ENCODE data around the gene RNF187.
A peak's percentile ranks its signal among the peaks of the same experiment; 100 is the strongest.
"Not testable (repeated sequence)": the region's sequence is repeated elsewhere in the genome, so short reads cannot be mapped to it uniquely, and the experiment has no call there.

Gene RNF187

DNA sequence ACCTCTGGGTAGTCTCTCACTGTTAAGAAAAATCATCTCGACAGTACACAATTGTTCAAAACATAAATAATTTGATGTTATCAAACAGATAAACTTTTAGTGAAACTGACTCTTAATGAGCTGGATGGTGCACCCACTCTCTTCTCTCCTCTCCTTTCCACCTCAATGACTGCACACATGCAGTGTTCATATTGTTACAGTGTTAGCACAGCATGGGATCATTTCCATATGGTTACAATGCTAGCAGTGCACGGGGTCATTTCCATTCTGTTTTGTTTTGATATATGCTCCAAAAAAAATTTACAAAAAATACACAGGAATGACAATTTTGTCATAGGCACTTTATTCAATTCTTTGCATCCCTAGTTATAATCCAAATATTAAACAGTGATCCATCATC lies 26.4 kb upstream of the RNF187 start:
- DNase-seq: no peak

DNA sequence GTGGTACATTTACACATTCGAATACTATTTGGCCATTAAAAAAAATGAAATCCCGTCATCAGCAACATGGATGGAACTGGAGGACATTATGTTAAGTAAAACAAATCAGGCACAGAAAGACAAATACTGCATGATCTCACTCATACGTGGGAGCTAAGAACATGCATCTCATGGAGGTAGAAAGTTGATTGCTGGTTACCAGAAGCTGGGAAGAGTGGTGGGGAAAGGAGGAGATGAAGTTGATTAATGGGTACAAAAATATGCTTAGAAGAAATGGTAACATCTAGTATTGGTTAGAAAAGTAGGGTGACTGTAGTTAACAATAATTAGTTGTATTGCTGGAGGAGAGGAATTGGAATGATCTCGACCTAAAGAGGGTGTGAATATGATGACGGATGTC lies 24.6 kb upstream of the RNF187 start:
- DNase-seq: no peak

DNA sequence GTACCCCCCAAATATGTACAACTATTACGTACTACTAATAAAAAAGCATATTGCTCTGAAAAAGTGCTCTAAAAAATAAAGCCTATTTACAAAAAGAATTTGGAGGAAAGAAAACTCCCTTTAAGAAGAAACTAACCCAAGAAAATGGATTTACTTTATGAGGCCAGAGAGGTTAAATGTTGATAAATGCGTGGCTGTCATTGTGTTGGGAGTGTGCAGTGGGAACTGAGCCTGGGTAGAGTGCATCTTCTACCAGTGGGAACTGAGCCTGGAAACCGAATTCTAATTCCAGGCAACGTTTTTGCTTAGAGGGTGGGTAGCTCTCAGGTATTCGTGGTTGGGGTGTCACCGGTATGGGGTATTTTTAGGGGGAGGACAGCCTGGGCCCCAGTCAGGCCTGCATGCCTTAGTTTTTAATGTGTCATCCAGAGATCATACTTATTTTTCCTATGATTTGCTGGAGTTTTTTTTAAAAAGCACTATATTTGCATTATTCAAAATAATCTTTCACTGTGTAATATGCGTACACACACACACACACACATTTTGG lies 24.1 kb upstream of the RNF187 start:
- no peak for DNase-seq

DNA sequence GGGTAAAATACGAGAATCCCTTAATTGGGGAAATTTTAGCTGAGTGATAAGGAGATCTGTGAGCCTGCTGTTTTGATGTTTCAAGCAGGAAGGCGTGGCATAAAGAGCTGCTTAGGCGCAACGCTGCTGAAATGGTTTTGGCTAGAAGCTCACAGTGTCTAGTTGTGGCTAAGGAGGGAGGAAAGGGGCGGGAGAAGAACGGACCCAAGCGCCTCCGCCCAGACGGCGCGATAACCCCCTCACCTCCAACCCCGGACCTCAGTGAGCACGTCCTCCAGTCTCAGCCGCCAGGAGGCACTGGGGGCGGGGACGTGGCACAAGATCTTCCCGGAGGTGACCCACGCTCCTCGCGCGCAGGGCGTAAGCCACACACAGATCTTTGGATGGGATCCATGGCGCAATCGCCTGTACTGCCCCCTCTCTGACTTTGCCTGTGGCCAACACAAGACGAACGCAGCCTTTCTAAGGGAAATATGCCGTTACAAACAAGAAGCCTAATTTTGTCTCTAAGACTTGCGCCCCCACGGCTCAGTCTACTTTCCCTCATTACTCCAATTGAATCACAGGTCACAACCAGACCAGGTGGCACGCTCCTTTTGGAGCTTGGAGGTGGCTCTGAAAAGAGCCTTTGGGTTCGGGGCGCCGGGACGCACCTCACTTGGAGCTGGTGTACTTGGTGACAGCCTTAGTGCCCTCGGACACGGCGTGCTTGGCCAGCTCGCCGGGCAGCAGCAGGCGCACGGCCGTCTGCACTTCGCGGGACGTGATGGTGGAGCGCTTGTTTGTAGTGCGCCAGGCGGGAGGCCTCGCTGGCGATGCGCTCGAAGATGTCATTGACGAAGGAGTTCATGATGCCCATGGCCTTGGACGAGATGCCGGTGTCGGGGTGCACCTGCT lies 23.4 kb upstream of the RNF187 start:
- DNase-seq: no peak

DNA sequence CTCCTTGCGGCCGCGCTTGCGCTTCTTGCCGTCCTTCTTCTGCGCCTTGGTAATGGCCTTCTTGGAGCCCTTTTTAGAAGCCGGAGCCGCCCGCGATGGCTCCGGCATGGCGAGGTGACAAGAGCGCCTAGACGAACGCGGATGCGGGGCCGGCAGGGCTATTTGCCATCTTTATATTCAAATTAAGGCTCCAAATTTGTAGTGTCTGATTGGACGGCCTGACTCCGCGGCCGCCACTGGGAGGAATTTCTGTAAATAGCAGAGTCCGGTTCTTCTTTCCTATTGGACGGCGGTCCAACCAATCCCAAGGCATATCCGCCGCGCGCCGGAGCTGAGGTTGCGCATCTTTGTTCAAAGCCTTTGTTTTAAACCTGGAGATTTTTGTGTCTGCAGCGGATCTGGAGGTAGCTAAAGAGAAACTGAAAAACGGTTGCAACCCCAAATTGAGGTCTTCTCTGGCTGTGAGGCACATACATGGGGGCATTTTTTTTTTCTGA lies 22.6 kb upstream of the RNF187 start:
- DNase-seq: no peak

DNA sequence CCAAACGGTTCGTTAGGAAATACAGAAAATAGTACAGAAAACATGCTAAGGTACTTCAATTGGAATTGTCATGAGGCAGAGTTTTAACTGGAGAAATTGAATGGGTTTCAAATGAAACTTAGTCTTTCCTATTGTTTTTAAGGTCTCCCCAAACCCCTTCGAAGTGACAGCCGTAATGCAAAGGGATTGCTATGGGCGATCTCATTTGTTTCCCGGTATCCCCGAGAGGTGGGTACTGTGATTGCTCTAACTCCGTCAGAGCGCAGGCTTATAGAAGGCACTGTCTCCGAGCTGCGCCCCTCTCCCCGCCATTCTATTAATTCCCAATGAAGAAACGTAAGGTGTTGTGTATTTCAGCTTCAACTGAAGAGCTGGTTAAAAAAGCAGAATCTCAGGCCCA lies 22.0 kb upstream of the RNF187 start:
- DNase-seq: no peak

DNA sequence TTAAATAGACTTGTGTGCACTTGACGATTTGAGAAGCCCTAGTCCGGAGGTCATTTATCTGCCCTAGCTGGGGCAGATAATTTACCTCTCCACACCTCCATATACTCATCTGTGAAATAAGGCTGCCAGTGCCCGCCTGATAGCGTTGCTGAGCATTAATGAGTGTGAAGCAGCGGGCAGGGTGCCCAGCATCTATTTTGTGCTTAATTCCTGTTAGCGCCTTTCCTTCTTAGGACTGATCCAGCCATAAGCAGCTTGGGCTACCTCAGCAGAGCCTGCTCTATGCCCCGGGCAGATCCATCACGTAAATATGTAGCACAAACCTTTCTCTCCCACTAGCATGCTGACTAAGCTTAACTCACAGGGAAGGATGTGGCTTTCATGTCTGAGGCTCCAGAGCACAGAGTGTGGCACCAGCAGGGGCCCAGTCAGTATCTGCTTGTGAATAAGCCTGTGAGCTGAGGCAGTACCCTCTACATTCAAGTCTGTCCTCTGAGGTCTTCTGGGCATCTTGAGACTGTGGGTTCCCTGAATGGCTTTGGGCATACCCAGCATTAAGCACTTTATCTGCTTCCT lies 21.5 kb upstream of the RNF187 start:
- DNase-seq: no peak

DNA sequence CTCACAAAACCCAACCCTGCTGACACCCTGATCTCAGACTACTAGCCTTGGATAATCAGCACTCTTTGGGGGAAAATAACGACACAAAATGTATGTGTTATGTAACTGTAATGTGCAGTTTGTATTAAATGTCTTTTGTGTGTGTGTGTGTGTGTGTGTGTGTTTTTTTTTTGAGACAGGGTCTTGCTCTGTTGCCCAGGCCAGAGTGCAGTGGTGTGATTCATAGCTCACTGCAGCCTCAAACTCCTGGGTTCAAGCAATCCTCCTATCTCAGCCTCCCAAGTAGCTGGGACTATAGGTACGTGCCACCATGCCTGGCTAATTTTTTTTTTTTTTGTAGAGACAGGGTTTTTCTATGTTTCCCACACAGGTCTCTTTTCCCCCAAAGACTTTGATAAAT lies 19.0 kb upstream of the RNF187 start:
- DNase-seq: not testable (repeated sequence)

DNA sequence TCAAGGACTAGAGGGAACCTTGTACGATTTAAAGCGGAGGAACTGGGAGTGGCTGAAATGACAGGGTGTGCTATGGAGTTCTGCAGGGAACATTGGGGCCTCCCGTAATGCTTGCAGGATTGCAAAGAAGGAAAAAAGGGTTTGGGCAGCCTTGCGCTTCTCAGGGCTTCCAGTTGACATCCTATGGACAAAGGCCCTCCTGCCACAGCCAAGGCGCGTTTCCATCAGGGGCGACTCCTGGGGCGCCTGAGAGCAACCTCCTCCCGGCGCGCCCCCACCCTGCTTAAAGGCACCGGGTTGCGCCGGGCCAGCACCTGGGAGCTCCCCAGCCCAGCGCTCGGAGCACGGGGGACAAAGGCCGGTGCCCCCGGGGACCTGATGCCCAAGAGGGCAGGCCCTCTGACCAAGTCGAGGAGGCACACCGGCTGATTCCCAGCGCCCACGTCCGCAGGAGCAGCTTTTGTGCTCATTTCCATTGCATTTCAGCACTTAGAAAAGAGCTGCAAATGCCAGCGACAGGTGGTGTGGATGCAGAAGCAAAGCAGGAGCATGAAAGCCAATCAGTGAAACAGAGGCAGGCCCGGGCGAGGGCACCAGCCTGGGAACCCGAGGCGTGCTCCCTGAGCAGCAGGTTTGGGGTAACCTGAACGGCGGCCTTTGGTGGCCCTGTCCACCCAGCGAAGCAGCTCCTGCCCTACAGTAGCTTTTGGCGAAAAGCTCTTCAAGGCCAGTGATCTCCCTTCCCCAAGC lies 17.6 kb upstream of the RNF187 start:
- no peak for DNase-seq

DNA sequence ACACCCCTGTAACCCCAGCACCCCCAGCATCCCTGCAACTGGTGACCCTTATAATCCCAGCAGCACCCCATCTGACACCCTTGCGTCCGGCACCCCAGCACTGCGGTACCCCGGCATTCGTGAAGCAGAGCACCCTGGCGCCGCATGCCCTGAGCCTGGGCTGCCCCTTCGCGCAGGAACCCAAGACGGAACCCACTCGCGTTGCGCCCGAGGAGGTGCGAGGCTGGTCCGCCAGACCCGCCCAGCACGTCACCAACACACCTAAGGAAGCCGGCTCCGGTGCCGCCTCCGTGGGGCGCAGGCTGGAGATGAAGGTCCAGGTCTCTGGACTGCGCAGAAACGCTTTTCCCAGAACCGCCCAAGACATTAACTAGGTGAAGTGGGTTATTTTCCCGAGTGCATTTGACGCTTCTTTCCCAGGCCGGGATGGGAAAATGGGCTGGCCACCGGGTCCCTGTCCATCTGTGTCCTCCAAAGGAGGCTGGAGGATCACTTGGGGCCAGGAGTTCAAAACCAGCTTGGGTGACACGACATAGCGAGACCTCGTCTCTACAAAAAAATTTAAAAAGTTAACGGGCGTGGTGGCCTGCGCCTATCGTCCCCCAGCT lies 15.9 kb upstream of the RNF187 start:
- DNase-seq: no peak

DNA sequence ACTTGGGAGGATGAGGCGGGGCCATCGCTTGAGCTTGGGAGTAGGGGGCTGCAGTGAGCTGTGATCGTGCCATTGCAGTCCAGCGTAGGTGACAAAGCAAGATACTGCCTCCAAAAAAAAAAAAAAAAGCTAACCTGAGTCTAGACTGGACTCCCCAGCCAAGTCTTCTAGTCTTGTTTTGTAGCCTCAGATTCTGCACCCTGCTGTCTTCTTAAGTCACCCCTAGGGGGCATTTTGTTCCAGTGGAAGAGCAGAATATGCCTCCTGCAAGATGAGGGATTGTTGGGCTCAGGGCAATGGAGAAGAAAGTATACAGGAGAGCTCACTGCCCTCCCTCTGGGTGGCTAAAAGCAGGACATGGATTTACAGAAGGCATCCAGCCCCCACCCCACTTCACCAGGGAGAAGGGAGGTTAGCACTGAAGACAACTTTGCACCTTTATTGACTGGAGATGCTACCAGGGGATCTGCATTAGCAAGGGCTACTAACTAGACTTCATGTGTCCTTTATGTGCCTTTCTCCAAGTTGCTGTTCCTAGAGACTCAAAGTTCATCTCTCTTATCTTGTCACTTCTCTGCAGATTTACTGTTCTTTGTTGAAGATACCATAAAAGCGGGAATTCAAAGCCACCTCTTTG lies 15.3 kb upstream of the RNF187 start:
- no peak for DNase-seq

DNA sequence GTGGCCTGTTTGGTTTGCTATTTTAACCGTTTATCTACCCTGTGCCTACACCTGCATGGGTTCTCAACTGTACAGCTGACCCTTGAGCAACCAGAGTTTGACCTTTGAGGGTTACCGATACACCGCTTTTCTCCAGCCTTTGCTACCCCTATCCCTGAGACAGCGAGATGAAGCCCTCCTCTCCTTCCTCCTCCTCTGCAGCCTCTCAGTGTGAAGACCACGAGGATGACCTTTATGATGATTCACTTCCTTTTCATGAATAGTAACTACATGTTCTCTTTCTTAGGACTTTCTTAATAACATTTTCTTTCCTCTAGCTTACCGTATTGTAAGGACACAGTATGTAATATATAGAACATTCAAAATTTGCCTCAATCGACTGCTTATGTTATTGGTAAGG lies 14.5 kb upstream of the RNF187 start:
- no peak for DNase-seq

DNA sequence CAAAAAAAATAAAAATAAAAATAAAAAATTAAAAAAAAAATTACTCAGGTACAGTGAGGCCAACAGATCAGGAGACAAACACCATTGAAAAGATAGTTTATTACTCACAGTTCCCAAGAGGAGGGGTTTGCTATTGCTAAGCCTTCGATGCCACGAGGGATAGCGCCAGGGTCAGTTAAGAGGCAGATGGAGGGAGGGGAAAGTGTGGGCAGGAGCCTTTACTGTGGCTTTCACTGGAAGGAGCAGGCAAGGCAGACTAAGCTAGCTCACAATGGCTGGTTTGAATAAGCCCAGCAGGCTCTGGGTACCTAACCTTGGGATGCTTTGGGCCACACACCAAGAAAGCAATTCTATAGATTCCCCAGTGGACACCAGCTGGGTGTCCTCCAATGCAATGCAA lies 12.7 kb upstream of the RNF187 start:
- no peak for DNase-seq

DNA sequence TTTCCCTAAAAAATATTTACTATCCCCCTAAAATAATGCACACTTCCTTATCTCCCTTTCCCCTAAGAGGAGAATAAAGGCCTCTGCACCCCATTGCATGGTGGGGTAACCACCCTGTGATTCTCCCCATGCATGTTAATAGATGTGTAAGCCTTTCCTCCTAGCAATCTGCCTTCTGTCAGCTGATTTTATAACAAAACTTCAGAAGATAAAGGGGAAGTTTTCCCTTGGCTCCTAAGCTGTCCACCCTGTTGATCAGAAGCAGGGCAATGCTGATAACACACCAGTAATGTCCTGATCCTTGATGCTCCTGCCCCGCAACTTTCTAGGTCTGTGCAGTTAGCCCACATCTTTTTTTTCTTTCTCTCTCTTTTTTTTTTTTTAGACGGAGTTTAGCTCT lies 11.4 kb upstream of the RNF187 start:
- DNase-seq: no peak

DNA sequence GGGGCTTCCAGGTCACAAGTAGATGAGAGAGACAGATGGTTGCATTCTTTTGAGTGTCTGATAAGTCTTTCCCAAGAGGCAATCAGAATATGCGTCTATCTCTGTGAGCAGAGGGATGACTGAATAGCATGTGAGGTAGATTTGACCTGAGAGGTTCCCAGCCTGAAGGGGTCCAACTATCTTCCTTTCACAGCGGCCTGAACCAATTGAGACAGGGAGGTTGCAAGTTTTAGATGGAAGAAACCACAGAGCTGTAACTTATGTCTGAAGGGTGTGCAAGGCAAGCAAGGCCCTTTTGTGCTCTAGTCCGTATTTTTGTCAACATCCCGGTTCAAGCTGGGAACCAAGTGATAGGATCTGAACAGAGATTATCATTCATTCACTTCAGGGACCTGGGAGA lies 9.9 kb upstream of the RNF187 start:
- no peak for DNase-seq

DNA sequence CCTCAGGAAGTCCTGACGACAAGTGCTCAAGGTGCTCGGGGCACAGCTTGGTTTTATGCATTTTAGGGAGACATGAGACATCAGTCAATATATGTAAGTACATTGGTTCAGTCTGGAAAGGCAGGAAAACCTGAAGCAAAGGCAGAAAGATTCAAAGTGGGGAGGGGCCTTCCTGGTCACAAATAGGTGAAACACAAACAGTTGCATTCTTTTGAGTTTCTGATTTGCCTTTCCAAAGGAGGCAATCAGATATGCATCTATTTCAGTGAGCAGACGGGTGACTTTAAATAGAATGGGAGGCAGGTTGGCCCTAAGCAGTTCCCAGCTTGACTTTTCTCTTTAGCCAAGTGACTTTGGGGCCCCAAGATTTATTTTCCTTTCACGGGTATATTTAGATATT lies 8.9 kb upstream of the RNF187 start:
- no peak for DNase-seq

DNA sequence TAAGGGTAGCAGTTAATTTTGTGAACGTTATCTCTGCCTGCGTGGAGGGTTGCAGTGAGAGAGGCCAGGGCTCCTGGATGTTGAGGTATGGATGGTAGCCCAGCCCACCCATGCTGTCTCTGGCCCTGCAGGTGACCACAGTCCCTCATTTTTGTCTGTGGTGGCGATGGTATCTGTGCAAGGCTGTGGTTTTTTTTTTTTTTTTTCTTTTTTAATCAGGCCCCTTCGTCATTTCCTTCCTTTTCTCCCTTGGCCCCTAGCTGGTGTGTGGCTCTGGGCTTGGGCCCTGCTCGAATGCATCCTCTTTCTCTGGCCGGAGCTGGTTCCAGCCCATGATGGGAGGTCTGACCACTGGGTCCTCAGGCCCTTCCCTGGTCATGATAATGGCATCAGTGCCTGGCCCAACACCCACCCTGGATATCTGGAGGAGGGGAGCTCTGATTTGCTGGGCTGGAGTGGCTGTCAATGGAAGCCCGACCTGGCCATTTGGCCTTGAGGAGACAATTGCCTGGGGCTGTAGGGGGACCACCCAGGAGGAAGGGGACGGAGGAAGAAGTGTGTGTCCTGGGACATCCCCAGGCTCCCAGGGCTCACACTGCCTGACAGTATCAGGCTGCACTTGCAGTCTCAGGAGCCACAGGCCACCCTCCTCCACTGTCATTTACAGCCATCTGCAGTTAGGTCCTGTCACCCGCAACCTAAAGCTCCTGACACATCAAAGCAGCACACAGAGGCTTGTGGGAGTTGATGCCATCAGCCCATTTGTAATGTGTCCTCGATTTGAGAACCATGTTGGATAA lies 8.1 kb upstream of the RNF187 start:
- no peak for DNase-seq

DNA sequence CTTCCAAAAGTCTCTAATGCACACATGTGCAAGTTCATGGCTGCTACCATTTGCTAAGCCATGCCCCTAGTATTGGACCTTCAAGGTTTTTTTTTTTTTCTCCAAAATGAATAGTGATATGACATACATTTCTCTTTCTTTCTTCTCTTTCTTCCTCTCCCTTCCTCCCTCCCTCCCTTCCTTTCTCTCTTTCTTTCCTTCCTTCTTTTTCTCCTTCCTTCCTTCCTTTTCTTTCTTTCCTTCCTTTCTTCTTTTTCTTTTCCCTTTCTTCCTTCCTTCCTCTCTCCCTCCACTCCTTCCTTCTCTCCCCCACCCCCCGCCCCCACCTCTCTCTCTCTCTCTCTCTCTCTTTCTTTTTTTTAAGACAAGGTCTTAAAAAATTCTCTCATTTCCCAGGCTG lies 3.4 kb upstream of the RNF187 start:
- no peak for DNase-seq

DNA sequence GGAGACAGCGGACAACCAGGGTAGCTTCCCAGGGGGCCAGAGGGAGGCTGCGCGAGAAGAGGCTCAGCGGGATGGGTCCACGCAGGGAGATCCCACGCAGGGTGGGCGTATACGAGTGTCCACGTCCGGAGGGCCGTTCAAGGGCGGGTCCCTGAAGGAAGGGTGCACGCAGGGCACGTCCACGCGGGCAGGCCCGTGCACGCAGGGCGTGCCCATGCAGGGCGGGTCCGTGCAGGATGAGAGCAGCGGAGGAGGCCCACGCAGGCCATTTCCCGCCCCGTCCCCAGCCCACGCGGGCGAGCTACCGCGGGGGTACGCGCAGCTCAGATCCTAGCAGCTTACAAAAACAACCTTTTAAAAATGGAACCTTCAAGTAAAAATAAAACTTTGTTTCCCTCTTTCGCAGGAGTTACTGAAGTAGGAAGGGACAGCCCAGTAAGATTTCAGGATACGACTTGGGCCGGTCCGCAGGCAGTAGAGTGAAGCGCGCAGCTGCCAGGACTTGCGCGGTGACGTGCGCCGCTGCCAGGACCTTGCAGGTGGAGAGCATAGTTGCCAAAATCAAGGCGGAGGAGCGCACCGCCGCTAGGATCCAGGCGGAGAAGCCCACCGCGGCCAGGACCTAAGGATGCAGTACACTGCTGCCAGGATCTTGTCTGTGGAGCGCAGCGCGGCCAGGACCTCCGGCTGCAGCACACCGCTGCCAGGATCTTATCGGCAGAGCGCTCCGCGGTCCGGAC lies 416 bp upstream of the RNF187 start:
- peak; percentile 76 for DNase-seq

DNA sequence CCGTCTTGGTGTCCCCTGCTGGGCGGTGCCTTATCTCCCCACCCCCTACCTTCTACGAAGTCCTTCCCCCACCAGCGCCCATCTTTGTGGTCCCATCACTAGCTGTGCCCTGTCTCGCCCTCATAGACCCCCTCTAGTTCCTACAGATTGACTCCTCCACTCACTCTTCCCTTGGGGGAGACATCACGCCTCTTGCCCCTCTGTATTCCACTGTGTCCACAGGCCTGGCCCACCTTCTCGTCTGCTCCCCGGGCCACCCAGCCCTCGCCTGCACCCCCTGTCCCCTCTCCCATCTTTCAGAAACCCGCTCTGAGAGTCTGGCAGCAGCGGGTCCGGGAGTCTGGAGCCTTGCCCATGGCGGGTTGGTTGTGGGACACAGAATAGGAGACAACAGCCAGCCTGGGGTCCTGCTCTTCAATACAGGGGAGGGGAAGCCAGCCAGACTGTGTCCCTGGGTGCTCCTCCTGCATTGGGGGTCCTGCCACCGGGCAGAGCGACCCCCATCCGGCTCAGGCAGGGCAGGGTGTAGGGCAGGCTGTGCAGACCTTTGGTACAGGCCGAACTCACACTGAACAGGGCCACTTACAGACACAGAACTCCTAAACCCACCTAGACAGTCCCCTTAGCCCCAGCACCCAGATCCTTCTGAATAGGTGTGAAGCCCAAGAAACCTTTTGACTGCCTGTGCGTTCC lies 1.1 kb downstream of the RNF187 start:
- DNase-seq: no peak
